Activated CD8-positive, alpha-beta T cell treated with anti-CD3 and anti-CD28 coated beads for 36 hours (primary cell): ENCODE results near the gene MAP2K4. TPM values are rescaled to one million over a fixed set of nuclear protein-coding genes. Genes with fewer than 3 reads are reported as not detected.

Experiments used
- ATAC-seq: fragments of 200-7000 bp; cut with Tn5 transposase; one replicate; pipeline ENCODE4 v1.10.0; 2021; ENCODE audit warnings: mild to moderate bottlenecking, moderate library complexity
- CTCF ChIA-PET: fragments of 350-600 bp; sonication (Branson Sonifier 250); formaldehyde crosslinking; loops from one replicate; lab custom pipeline; 2021; ENCODE audit warnings: antibody characterized with exemption; lab: Charles Lee
- POLR2A ChIA-PET: fragments of 350-600 bp; sonication (Branson Sonifier 250); formaldehyde crosslinking; loops from one replicate; lab custom pipeline; 2021; ENCODE audit warnings: antibody characterized with exemption; lab: Charles Lee
- DNase-seq: peaks from one replicate; pipeline ENCODE4 v3.0.0-alpha.2; 2020
- H3K27ac Mint-ChIP-seq: one replicate; pipeline ENCODE4 v1.8.0; 2021; ENCODE audit warnings: mild to moderate bottlenecking, mixed read lengths
- H3K27me3 Mint-ChIP-seq: one replicate; pipeline ENCODE4 v1.8.0; 2021; ENCODE audit warnings: mixed read lengths
- H3K36me3 Mint-ChIP-seq: one replicate; pipeline ENCODE4 v1.8.0; 2021; ENCODE audit warnings: low read depth, mixed read lengths
- H3K4me1 Mint-ChIP-seq: one replicate; pipeline ENCODE4 v1.8.0; 2021; ENCODE audit warnings: low read depth, mixed read lengths
- H3K4me3 Mint-ChIP-seq: one replicate; pipeline ENCODE4 v1.8.0; 2021; ENCODE audit warnings: mild to moderate bottlenecking, moderate library complexity, mixed read lengths
- H3K9me3 Mint-ChIP-seq: one replicate; pipeline ENCODE4 v1.8.0; 2021; ENCODE audit warnings: mixed read lengths
- CTCF ChIP-seq: fragments of 200-600 bp; IDR thresholded peaks from one replicate; pipeline ENCODE4 v1.8.0; 2022; ENCODE audit warnings: antibody characterized with exemption, mild to moderate bottlenecking
- intact Hi-C: fragments of 100-400 bp; cut with micrococcal nuclease; formaldehyde crosslinking; loops from one replicate; pipeline ENCODE4 v1.10.0; 2022
- total RNA-seq, 2 experiments: library from RNA; stranded (reverse); gene quantifications; one replicate each; pipeline ENCODE4 v1.2.3, GENCODE V29; 2021

MAP2K4 gene
- total RNA-seq, 2 experiments from 2014 or later: 45.6 to 49.0 TPM

- Mint-ChIP-seq H3K4me3 (no peak overlapping the region), H3K36me3 (peaks cover 63% of the 10 kb centered on the region), H3K27me3 (no peaks in the 10 kb centered on the region), H3K4me1 (no peaks in the 10 kb centered on the region), H3K27ac (no peak overlapping the region), H3K9me3 (no peaks in the 10 kb centered on the region)
- ChIA-PET POLR2A (interaction anchor here (0.9 kb wide), 1 partner anchor 10 kb away, joined by 5 read pairs; no protein-coding TSS in a partner anchor), CTCF (interaction anchor here (1.1 to 1.2 kb wide), 2 partner anchors 14 to 116 kb away, joined by 3 read pairs; partner anchors contain the start of gene ZNF18)
- DNase-seq: no peak
- intact Hi-C loops: no loop called here
- no peak for TF ChIP-seq CTCF
- no peak for ATAC-seq
Measured at GRCh38 chr17:12113156-12113555, 92.5 kb downstream of the MAP2K4 start.

- Mint-ChIP-seq H3K36me3 (peaks cover 68% of the 10 kb centered on the region), H3K27me3 (no peaks in the 10 kb centered on the region), H3K9me3 (no peaks in the 10 kb centered on the region), H3K27ac (no peak overlapping the region), H3K4me3 (no peak overlapping the region), H3K4me1 (no peaks in the 10 kb centered on the region)
- intact Hi-C loops: no loop called here
- no peak for TF ChIP-seq CTCF
- POLR2A ChIA-PET: no interaction called here
- ATAC-seq: no peak
- CTCF ChIA-PET: no interaction called here
- no peak for DNase-seq
Measured at GRCh38 chr17:12114686-12115418, 94.2 kb downstream of the MAP2K4 start.

- H3K4me1 Mint-ChIP-seq: no peaks in the 10 kb centered on the region
- H3K9me3 Mint-ChIP-seq: no peaks in the 10 kb centered on the region
- POLR2A ChIA-PET: interaction anchor here (0.6 kb wide), 1 partner anchor 1927 kb away, joined by 3 read pairs; no protein-coding TSS in a partner anchor
- H3K36me3 Mint-ChIP-seq: peaks cover 64% of the 10 kb centered on the region
- no peaks in the 10 kb centered on the region for H3K27me3 Mint-ChIP-seq
- DNase-seq: no peak
- no peak overlapping the region for H3K4me3 Mint-ChIP-seq
- TF ChIP-seq CTCF: no peak
- H3K27ac Mint-ChIP-seq: no peak overlapping the region
- no peak for ATAC-seq
- intact Hi-C loops: no loop called here
- CTCF ChIA-PET: no interaction called here
Measured at GRCh38 chr17:12116143-12116542, 95.5 kb downstream of the MAP2K4 start.

- CTCF ChIA-PET: no interaction called here
- H3K27me3 Mint-ChIP-seq: no peaks in the 10 kb centered on the region
- intact Hi-C loops: no loop called here
- DNase-seq (no peak), ATAC-seq (no peak)
- POLR2A ChIA-PET: no interaction called here
- H3K36me3 Mint-ChIP-seq: peaks cover 51% of the 10 kb centered on the region
- H3K4me3 Mint-ChIP-seq: no peak overlapping the region
- TF ChIP-seq CTCF: no peak
- no peaks in the 10 kb centered on the region for H3K9me3 Mint-ChIP-seq
- H3K27ac Mint-ChIP-seq: no peak overlapping the region
- H3K4me1 Mint-ChIP-seq: no peaks in the 10 kb centered on the region
Measured at GRCh38 chr17:12118617-12119016, 97.9 kb downstream of the MAP2K4 start.

GRCh38 chr17:12122075-12122474 lies 101.4 kb downstream of the MAP2K4 start:
- TF ChIP-seq CTCF: no peak
- intact Hi-C loops: no loop called here
- Mint-ChIP-seq H3K4me3 (no peak overlapping the region), H3K27me3 (no peaks in the 10 kb centered on the region), H3K36me3 (peaks cover 56% of the 10 kb centered on the region), H3K9me3 (peaks cover 1% of the 10 kb centered on the region), H3K27ac (no peak overlapping the region), H3K4me1 (no peaks in the 10 kb centered on the region)
- no peak for DNase-seq
- ChIA-PET CTCF (no interaction called here), POLR2A (no interaction called here)
- no peak for ATAC-seq
